Measurements from ENCODE around the gene SH2D1B.

Gene SH2D1B

DNA sequence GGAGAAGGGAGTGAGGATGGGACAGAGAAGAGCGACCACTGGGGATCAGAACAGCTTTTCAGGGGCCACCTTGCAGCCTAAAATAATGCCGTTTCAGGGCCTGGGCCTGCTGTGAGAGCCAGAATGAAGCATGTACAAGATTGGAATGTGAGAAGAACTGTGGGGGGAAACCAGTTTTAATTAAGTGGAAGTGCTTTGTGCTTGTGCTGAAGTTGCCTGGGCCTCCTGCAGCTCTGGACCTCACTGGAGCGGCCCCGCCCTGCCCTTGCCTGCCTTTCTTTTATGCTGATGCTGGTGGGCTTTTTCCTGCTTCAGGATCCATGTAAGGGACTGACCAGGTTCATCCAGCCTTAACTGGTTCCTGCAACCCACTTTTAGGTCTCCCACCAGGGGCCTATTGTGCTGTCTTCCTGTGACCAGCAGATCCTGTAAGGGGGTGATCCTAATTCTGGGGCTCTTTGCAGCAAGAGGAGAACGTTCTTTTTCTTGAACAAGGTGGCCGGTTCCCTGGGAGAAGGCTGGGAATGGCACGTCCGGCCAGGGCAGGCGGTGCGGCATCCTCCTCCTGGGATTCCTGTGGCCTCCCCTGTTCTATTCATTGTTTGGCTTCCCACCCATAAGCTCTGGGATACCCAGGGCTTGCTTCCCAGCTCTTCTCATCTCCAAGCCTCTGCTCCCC lies 27.2 kb downstream of the SH2D1B start:
- H3K4me3 ChIP-seq (ENCODE audit: low read length), result no peak overlapping the region
- no peak for DNase-seq (ENCODE audit: low read depth, low spot score)

DNA sequence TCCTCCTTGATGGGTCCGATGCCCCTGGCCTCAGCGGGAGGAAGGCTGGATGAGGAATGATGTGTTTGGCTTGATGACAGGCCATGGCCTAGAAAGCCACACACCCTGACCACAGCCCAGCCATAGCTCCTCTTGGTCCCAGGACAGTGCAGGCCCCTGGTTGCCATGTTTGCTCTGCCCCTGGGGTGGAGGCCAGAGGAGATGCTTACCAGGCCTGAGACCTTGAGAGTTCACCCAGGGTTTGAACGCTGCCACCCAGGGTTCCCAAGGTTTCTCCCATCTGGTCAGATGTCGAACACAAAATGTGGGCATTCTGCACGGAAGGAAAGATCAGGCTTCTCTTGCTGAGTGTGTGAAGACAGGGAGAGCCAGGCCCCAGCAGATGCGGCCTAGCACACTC lies 27.8 kb downstream of the SH2D1B start:
- H3K4me3 ChIP-seq (ENCODE audit: low read length), result no peak overlapping the region
- no peak for DNase-seq (ENCODE audit: low read depth, low spot score)

DNA sequence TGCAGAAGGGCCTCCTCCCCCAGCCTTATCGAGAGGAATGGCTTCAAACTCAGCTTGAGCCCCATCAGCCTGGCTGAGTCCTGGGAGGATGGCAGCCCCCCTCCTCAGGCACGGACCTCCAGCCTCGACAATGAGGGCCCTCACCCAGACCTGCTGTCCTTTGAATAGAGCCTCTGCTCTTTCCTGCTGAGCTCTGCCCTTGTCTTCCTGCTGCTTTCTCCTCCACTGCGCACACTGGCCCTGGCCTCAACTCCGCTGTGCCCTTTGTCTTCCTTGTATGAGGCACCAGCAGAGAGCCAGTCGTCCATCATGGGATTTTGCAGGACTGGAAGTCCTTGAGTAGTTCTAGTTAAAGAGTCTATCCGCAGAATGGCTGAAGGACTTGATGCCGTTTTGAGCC lies 28.4 kb downstream of the SH2D1B start:
- H3K4me3 ChIP-seq (ENCODE audit: low read length), result no peak overlapping the region
- DNase-seq (ENCODE audit: low read depth, low spot score), result no peak

DNA sequence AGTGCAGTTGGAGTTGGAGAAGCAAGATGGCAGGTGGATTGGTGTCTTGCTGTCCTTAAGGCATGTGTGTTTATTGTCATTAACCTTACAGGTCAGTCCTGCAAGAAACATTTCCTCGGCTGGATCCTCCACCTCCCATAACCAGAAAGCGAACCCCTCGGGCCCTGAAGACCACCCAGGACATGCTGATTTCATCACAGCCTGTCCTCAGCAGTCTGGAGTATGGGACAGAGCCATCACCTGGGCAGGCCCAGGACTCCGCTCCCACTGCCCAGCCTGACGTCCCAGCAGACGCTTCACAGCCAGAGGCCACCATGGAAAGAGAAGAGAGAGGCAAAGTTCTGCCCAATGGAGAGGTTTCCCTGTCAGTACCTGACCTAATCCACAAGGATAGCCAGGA lies 28.8 kb downstream of the SH2D1B start:
- no peak for DNase-seq (ENCODE audit: low read depth, low spot score)
- no peak overlapping the region for H3K4me3 ChIP-seq (ENCODE audit: low read length)

DNA sequence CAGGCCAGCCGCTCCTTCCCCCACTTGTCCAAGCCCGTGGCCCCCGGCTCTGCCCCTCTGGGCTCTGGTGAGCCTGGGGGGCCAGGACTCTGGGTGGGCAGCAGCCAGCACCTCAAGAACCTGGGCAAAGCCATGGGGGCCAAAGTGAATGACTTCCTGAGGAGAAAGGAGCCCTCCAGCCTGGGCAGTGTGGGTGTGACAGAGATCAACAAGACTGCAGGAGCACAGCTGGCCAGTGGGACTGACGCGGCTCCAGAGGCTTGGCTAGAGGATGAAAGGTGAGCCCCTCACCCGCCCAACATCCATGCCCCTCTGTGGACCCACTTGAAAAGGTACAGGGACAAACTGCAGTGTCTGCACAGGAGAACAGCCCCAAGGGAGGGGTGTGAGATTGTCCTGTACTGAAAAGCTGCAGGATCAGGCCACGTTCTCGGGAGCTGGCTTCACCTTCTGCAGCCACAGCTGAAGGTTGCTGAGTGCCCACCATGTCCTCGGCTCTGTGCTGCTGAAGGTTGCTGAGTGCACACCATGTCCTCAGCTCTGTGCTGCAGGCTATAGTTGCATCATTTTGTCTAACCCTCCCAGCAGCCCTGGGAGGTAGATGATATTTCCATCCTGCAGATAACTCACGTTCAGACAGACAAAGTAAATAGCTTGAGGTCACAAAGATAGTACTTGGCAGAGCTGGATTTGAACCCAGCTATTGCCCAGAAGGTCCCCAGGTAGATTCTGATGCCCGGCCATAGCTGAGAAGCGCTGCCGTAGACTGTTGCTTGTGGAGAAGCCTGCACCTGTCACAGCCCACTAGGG lies 29.8 kb downstream of the SH2D1B start:
- no peak for DNase-seq (ENCODE audit: low read depth, low spot score)
- no peak overlapping the region for H3K4me3 ChIP-seq (ENCODE audit: low read length)

DNA sequence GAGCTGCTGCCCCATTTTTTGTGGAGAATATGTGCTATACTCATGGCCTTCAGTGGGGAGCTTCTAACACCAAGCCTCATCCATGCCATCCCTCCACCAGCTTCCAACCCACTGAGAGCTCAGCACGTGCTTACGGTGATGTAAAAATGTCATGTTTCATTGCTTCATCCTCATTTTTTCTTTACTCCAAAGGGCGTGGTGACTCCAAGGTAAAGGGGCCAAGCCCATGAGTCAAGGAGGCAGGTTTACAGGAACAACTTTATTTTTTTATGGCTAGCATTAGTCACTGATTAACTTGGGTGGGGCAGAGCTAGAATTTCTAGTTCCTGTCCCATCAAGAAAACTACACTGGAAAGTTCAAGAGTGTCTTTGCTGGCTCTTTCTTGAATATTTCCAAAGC lies 30.6 kb downstream of the SH2D1B start, which contains the start of gene C1orf226:
C1orf226 (plus strand) TSS at position 346 of the 400 bp plus-strand sequence. CDS start 174 bp downstream, outside the sequence.
- no peak within 1 kb of the TSS for H3K4me3 ChIP-seq (ENCODE audit: low read length)
- DNase-seq (ENCODE audit: low read depth, low spot score), result no peak

DNA sequence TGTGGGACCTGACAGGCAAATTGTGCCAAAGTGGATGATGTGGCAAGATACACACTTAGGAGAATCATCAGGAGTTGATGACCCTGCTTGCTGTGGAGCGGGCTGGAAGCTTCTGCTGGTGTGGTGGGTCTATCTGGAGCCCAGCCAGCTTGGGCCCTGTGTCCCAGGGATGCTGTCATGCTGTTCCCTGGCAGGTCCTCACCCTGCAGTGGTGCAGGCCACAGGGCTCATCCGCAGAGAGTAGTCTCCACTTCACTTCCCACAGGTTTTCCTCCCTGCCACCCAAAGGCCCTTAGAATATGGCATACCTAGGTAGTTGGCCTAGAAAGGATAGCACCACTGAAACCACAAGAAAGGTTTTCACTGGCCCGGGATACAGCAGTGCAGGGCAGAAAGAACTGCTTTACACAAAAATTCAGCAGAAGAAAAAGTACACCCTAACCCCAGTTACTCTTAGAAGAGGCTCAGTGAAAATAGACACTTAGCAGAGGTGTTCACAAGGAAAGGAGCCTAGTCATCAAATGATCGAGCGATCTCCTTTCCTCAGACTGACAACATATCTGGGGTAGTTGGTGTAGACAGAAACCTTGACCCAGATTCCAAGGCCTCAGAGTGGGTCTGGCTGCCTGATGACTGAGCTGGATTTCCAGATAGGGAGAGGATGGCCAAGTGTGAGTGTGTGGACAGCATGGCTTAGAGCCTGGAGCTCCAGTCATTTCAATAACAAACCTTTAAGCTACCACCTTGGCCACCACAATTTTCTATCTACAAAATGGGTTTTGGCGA lies 31.7 kb downstream of the SH2D1B start:
- H3K4me3 ChIP-seq (ENCODE audit: low read length), result no peak overlapping the region
- peak; percentile 34 for DNase-seq (ENCODE audit: low read depth, low spot score)

DNA sequence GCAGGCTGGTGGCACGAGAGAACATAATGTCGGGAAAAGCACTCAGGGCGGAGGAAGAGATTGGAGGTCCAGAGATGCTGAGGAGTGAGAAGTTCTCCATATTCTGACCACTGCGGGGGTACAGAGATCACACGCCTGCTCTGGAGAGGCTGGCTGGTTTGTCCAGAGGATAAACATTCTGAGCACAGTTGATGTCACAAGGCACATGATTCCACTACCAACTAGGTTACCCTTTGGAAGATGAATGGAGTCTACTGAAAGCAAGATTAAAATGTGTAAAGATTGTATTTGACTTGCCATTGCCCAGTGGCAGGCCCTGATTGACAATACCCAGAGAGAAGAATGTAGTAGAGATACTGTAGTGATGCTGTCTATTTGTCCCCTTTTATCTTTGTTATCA lies 35.2 kb downstream of the SH2D1B start, which contains the start of gene SPATA46:
SPATA46 (minus strand) TSS at position 164 of the 400 bp plus-strand sequence; CDS start at position 100, 64 bp downstream.
- no peak for DNase-seq (ENCODE audit: low read depth, low spot score)

DNA sequence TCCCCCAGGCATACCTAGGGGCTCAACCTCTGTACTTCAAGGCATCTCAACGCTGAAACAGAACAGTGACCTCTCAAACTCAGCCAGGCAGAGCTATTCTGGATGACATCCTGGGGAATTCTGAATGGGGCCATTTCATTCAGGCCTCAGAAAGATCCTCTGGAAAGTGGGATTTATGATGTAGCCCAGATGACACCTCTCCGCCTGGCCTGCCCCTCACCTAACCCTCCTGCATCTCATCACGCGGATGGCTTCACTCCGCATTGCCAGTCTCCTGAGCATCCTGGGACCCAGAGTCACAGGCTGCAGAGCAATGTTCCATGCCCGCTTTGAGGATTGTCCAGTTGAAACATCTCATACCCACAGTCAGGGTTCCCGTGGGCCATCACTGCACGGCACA lies 36.5 kb downstream of the SH2D1B start:
- no peak for DNase-seq (ENCODE audit: low read depth, low spot score)
- no peak overlapping the region for H3K4me3 ChIP-seq (ENCODE audit: low read length)

More for the DNA sequence above, 35.2 kb downstream of the SH2D1B start, which contains the start of gene SPATA46:
- H3K4me3 ChIP-seq (ENCODE audit: low read length), result no peak within 1 kb of the TSS

DNA sequence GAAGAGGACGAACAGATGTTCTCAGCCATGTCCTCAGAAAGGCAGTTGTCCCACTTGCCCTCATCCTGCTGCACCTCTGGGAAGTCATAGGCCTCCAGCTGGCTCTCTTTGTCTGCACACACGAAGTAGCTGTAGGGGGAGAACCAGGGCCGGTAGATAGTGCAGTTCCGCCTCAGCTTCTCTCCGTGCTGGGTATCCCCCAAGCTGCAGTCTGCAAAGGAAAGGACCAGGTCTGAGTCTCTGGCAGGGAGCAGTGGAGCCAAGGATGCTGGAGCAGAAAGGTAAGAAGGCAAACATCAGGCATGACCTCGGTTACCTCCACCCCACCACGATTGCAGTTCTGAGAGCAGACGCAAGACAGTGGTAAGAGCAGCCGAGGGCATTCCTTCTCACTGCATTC lies 37.5 kb downstream of the SH2D1B start:
- peak; percentile 32 for DNase-seq (ENCODE audit: low read depth, low spot score)

DNA sequence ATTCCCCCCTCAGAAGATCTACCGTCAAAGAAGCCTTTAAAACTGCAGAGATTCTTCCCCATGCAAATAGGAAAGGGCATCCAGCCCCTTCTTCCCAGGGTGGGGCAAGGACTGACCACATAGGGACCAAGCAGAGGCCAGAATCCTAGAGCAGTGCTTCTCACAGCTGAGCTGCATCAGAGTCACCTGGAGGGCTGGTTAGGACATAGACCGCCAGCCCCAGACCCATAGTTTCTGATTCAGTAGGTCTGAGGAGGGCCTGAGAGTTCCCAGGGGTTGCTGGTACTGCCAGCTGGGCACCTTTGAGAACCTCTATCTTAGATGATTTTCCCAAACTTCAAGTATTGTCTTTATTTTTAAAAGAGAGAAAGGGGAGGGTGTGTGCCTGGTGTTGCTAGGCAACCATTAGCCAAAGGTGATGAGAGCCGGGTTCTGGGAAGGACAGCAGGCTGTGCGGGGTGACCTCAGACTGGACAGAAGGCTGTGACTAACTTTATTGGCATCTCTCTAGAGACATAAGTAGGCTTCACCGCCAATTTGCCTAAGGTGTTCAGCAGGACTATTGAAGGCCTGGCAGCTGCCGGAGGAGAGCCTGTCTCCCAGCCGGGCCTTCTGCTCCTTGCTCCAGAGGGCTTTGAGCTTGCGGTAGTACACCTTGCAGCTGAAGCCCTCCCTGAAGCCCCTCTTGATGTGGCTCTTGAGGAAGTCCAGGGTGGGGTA lies 38.2 kb downstream of the SH2D1B start:
- no peak for DNase-seq (ENCODE audit: low read depth, low spot score)

More for the DNA sequence above, 37.5 kb downstream of the SH2D1B start:
- no peak overlapping the region for H3K4me3 ChIP-seq (ENCODE audit: low read length)

DNA sequence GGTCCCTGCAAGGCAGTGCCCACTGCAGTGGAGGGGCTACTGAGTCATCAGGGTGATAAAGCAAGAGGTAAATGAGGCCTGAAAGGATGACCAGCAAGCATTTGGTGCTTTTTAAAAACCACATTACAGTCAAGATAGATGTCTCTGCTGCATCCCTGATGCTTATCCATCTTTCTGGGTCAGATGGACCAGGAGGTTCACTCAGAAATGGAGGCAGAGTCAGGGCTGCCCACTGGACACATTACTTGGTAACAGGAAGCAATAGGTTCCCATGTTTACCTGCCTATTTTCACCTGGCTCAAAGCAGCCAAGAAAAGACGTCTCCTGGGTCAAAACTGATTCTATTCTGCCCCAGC lies 38.9 kb downstream of the SH2D1B start:
- H3K4me3 ChIP-seq (ENCODE audit: low read length), result no peak overlapping the region
- DNase-seq (ENCODE audit: low read depth, low spot score), result no peak

More for the DNA sequence above, 38.2 kb downstream of the SH2D1B start:
- H3K4me3 ChIP-seq (ENCODE audit: low read length), result no peak overlapping the region

DNA sequence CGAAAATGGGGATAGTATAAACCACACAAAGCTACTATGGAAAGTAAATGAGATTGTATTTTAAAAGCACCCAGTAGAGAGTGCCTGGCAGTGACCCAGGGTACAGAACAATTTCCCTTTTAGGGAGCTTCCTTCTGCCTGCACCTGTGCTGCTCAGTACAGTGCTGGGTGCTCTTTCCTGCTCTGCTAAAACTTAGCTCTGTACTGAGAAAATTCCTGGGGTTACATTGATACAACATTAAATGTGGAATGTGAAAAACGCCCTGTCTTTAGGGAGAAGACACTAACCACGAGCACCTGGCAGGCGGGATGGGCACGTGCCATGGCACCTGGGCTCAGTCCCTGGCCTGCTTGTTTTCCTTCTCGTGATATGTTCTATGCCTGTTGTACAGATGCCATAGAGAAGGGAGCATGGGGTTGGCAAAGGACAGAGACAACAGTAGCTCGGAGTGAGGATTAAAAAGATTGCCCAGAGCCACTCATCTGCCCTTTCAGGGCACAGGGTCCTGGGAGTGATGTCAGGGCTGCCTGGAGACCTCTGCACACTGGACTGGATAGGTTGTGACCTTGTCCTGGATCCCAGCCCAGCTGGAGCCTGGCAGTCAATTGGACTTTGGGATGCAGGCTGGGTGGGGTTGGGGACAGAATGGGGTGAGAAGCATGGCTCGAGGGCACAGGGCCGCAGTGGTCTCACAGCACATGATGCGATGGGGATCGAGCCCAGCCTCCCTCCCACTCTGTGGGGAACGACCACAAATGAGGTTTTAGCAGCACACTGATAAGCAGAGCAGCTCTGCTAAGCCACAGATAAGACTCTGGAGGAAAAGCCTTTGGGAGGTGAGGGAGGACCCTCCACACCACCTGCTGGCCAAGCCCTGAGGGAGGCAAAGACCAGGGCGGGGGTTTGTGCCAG lies 39.5 kb downstream of the SH2D1B start:
- peak; percentile 79 for DNase-seq (ENCODE audit: low read depth, low spot score)
- no peak overlapping the region for H3K4me3 ChIP-seq (ENCODE audit: low read length)

DNA sequence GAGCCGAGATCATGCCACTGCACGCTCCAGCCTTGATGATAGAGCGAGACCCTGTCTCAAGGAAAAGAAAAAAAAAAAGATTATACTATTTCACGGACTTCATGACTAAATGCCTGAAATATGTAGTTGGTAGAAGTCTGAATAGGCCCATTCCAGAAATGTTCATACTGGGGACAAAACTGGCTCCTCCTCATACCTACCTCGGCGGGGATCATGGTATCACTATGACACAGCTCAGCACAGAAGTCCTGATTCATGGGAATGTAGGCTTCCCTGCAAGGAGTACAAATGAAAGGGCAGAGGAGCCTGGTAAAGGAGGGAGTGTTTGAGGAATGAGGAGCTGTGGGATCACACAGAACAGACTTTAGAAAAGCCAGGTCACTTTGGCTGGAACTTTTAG lies 40.3 kb downstream of the SH2D1B start:
- DNase-seq (ENCODE audit: low read depth, low spot score), result no peak

DNA sequence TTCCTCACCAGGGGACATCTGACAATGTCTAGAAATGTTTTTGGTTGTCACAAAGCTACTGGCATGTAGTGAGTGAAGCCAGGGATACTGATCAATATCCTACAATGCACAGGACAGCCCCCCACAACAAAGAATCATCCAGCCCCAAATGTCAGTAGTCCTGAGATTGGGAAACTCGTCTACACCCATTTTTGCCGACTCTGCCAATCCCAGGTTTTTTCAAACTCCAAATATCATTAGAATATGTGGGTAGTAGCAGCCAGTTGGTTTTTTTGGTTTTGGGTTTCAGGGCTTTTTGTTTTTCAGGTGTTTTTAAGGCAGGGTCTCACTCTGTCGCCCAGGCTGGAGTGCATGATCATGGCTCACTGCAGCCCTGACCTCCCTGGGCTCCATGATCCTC lies 41.2 kb downstream of the SH2D1B start:
- H3K4me3 ChIP-seq (ENCODE audit: low read length), result no peak overlapping the region
- no peak for DNase-seq (ENCODE audit: low read depth, low spot score)

More for the DNA sequence above, 40.3 kb downstream of the SH2D1B start:
- no peak overlapping the region for H3K4me3 ChIP-seq (ENCODE audit: low read length)

DNA sequence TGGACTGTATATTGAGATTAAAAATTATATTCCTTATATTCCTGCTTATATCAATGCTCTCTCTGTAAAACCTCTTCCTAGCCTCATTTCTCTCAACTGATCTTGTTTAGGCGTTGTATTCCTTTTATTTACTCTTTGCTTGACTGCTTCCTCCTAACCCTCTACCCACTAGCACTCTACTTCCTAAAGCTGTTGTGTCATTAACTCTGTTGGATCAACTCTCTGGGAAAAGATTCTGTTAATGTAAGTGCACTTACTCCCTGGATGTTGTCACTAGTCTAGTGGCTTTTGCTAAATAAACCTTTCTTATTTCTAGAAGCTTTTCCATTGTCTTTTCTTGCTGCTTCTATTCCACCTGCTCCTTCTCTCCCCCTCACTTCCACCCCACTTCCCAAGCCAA lies 41.8 kb downstream of the SH2D1B start:
- no peak overlapping the region for H3K4me3 ChIP-seq (ENCODE audit: low read length)
- no peak for DNase-seq (ENCODE audit: low read depth, low spot score)

DNA sequence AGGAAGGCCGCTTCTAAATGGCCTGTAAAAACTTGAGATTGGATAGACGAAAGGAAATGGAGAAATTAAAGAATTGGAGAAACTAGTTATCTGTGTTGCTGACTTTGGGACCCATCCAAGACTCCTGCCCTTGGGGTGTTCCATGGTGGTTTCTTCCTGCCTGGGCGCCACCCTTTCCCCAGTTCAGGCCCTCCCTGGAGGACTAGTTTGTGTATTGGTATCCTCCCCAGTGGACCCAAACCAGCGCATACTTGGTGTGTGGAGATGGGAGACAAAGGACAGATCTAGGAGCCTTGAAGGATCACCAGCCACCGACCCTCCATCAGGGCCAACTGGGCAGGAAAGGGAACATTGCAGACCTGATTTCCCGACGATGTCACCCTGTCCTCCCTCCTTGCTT lies 42.4 kb downstream of the SH2D1B start:
- DNase-seq (ENCODE audit: low read depth, low spot score), result no peak
- no peak overlapping the region for H3K4me3 ChIP-seq (ENCODE audit: low read length)

DNA sequence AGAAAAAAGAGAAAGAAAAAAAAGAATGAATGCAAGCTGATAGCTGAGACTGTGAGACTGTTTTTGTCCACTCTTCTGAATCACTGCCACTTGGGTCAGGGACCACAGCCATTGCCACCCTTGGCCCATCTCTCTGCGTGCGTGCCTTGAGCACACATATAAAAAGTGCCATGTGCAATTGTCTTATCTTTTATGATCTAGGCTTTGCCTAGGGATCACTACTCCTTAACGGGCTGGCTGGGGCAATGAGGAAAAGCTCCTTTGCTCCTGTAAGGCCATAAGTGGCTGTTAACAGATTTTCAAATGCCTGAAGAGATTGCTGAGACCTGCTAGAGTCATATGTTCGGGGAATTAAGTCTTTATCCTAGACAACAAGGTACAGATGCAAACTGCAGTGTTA lies 43.5 kb downstream of the SH2D1B start:
- H3K4me3 ChIP-seq (ENCODE audit: low read length), result no peak overlapping the region
- no peak for DNase-seq (ENCODE audit: low read depth, low spot score)
